ENCODE results near the gene ZNF618.
A peak's percentile ranks its signal among the peaks of the same experiment; 100 is the strongest.

ZNF618 gene

GRCh38 chr9:113863345-113863744, 12.8 kb upstream of the ZNF618 start:
- Histone ChIP-seq H3K4me3 (ENCODE audit: low read depth, low read length) (no peak overlapping the region), H3K9ac (ENCODE audit: low read length) (no peak overlapping the region), H3K27ac (ENCODE audit: low read depth, low read length) (no peak overlapping the region), H3K27me3 (ENCODE audit: control insufficient read depth, insufficient read depth, low read length) (no peaks in the 10 kb centered on the region), H3K9me3 (ENCODE audit: control insufficient read depth, insufficient read depth, low read depth, low read length) (no peaks in the 10 kb centered on the region), H3K36me3 (ENCODE audit: control insufficient read depth, insufficient read depth, low read length) (no peaks in the 10 kb centered on the region), H3K4me1 (ENCODE audit: control insufficient read depth, insufficient read depth, low read length) (peaks cover 5% of the 10 kb centered on the region)

- peaks cover 13% of the 10 kb centered on the region; the same call in 1 of the 2 replicates for H3K27me3 ChIP-seq (ENCODE audit: control insufficient read depth, insufficient read depth, low read length)
- peaks cover 4% of the 10 kb centered on the region for H3K4me1 ChIP-seq (ENCODE audit: control insufficient read depth, insufficient read depth, low read length)
- no peak overlapping the region for H3K4me3 ChIP-seq (ENCODE audit: low read depth, low read length)
- no peak overlapping the region for H3K27ac ChIP-seq (ENCODE audit: low read depth, low read length)
- no peak overlapping the region for H3K9ac ChIP-seq (ENCODE audit: low read length)
- H3K9me3 ChIP-seq (ENCODE audit: control insufficient read depth, insufficient read depth, low read depth, low read length): no peaks in the 10 kb centered on the region
- no peaks in the 10 kb centered on the region for H3K36me3 ChIP-seq (ENCODE audit: control insufficient read depth, insufficient read depth, low read length)
These were observed 7.6 kb upstream of the ZNF618 start for GRCh38 chr9:113868501-113868900.

GRCh38 chr9:113872485-113873143, 3.5 kb upstream of the ZNF618 start:
- no peak overlapping the region for H3K27ac ChIP-seq (ENCODE audit: low read depth, low read length)
- peaks cover 14% of the 10 kb centered on the region for H3K4me1 ChIP-seq (ENCODE audit: control insufficient read depth, insufficient read depth, low read length)
- H3K9me3 ChIP-seq (ENCODE audit: control insufficient read depth, insufficient read depth, low read depth, low read length): no peaks in the 10 kb centered on the region
- H3K4me3 ChIP-seq (ENCODE audit: low read depth, low read length): no peak overlapping the region
- H3K36me3 ChIP-seq (ENCODE audit: control insufficient read depth, insufficient read depth, low read length): no peaks in the 10 kb centered on the region
- no peak overlapping the region for H3K9ac ChIP-seq (ENCODE audit: low read length)
- H3K27me3 ChIP-seq (ENCODE audit: control insufficient read depth, insufficient read depth, low read length): peaks cover 13% of the 10 kb centered on the region; the same call in 1 of the 2 replicates

- peaks cover 17% of the 10 kb centered on the region for H3K4me1 ChIP-seq (ENCODE audit: control insufficient read depth, insufficient read depth, low read length)
- no peaks in the 10 kb centered on the region for H3K9me3 ChIP-seq (ENCODE audit: control insufficient read depth, insufficient read depth, low read depth, low read length)
- H3K36me3 ChIP-seq (ENCODE audit: control insufficient read depth, insufficient read depth, low read length): no peaks in the 10 kb centered on the region
- H3K9ac ChIP-seq (ENCODE audit: low read length): no peak overlapping the region
- no peak overlapping the region for H3K4me3 ChIP-seq (ENCODE audit: low read depth, low read length)
- H3K27ac ChIP-seq (ENCODE audit: low read depth, low read length): no peak overlapping the region
- peaks cover 13% of the 10 kb centered on the region; the same call in 1 of the 2 replicates for H3K27me3 ChIP-seq (ENCODE audit: control insufficient read depth, insufficient read depth, low read length)
These were observed 2.7 kb upstream of the ZNF618 start for GRCh38 chr9:113873446-113873845.

- Histone ChIP-seq H3K27ac (ENCODE audit: low read depth, low read length) (no peak overlapping the region), H3K4me1 (ENCODE audit: control insufficient read depth, insufficient read depth, low read length) (peaks cover 17% of the 10 kb centered on the region)
These were observed 2.2 kb upstream of the ZNF618 start for GRCh38 chr9:113873926-113874325.

GRCh38 chr9:113875459-113876150, 504 bp upstream of the ZNF618 start:
- Histone ChIP-seq H3K9me3 (ENCODE audit: control insufficient read depth, insufficient read depth, low read depth, low read length) (no peaks in the 10 kb centered on the region), H3K36me3 (ENCODE audit: control insufficient read depth, insufficient read depth, low read length) (no peaks in the 10 kb centered on the region), H3K4me1 (ENCODE audit: control insufficient read depth, insufficient read depth, low read length) (peaks cover 17% of the 10 kb centered on the region), H3K27me3 (ENCODE audit: control insufficient read depth, insufficient read depth, low read length) (peaks cover 6% of the 10 kb centered on the region; the same call in 1 of the 2 replicates), H3K4me3 (ENCODE audit: low read depth, low read length) (peak overlapping the region; percentile 43), H3K9ac (ENCODE audit: low read length) (no peak overlapping the region), H3K27ac (ENCODE audit: low read depth, low read length) (no peak overlapping the region)

More at GRCh38 chr9:113873926-113874325, 2.2 kb upstream of the ZNF618 start:
- H3K9me3 ChIP-seq (ENCODE audit: control insufficient read depth, insufficient read depth, low read depth, low read length): no peaks in the 10 kb centered on the region
- no peak overlapping the region for H3K4me3 ChIP-seq (ENCODE audit: low read depth, low read length)
- peaks cover 13% of the 10 kb centered on the region; the same call in 1 of the 2 replicates for H3K27me3 ChIP-seq (ENCODE audit: control insufficient read depth, insufficient read depth, low read length)
- H3K9ac ChIP-seq (ENCODE audit: low read length): no peak overlapping the region
- H3K36me3 ChIP-seq (ENCODE audit: control insufficient read depth, insufficient read depth, low read length): no peaks in the 10 kb centered on the region

GRCh38 chr9:113876993-113877368, 872 bp downstream of the ZNF618 start:
- H3K27ac ChIP-seq (ENCODE audit: low read depth, low read length): no peak overlapping the region; the same call in 1 of the 2 replicates
- no peaks in the 10 kb centered on the region for H3K36me3 ChIP-seq (ENCODE audit: control insufficient read depth, insufficient read depth, low read length)
- H3K27me3 ChIP-seq (ENCODE audit: control insufficient read depth, insufficient read depth, low read length): no peaks in the 10 kb centered on the region
- peak overlapping the region; percentile 37 for H3K9ac ChIP-seq (ENCODE audit: low read length)
- H3K9me3 ChIP-seq (ENCODE audit: control insufficient read depth, insufficient read depth, low read depth, low read length): no peaks in the 10 kb centered on the region
- H3K4me1 ChIP-seq (ENCODE audit: control insufficient read depth, insufficient read depth, low read length): peaks cover 17% of the 10 kb centered on the region
- peak overlapping the region; percentile 77 for H3K4me3 ChIP-seq (ENCODE audit: low read depth, low read length)

- no peaks in the 10 kb centered on the region for H3K9me3 ChIP-seq (ENCODE audit: control insufficient read depth, insufficient read depth, low read depth, low read length)
- peaks cover 8% of the 10 kb centered on the region for H3K4me1 ChIP-seq (ENCODE audit: control insufficient read depth, insufficient read depth, low read length)
- no peak overlapping the region for H3K4me3 ChIP-seq (ENCODE audit: low read depth, low read length)
- H3K27ac ChIP-seq (ENCODE audit: low read depth, low read length): no peak overlapping the region
- no peaks in the 10 kb centered on the region for H3K27me3 ChIP-seq (ENCODE audit: control insufficient read depth, insufficient read depth, low read length)
- H3K36me3 ChIP-seq (ENCODE audit: control insufficient read depth, insufficient read depth, low read length): no peaks in the 10 kb centered on the region
- H3K9ac ChIP-seq (ENCODE audit: low read length): no peak overlapping the region
These were observed 3.2 kb downstream of the ZNF618 start for GRCh38 chr9:113879318-113879717.

- Histone ChIP-seq H3K4me3 (ENCODE audit: low read depth, low read length) (no peak overlapping the region), H3K9me3 (ENCODE audit: control insufficient read depth, insufficient read depth, low read depth, low read length) (no peaks in the 10 kb centered on the region), H3K4me1 (ENCODE audit: control insufficient read depth, insufficient read depth, low read length) (peaks cover 8% of the 10 kb centered on the region), H3K27me3 (ENCODE audit: control insufficient read depth, insufficient read depth, low read length) (no peaks in the 10 kb centered on the region), H3K36me3 (ENCODE audit: control insufficient read depth, insufficient read depth, low read length) (no peaks in the 10 kb centered on the region), H3K9ac (ENCODE audit: low read length) (no peak overlapping the region), H3K27ac (ENCODE audit: low read depth, low read length) (no peak overlapping the region)
These were observed 3.8 kb downstream of the ZNF618 start for GRCh38 chr9:113879911-113880310.

- no peak overlapping the region for H3K4me3 ChIP-seq (ENCODE audit: low read depth, low read length)
- no peaks in the 10 kb centered on the region for H3K9me3 ChIP-seq (ENCODE audit: control insufficient read depth, insufficient read depth, low read depth, low read length)
- H3K4me1 ChIP-seq (ENCODE audit: control insufficient read depth, insufficient read depth, low read length): peaks cover 26% of the 10 kb centered on the region
- H3K27ac ChIP-seq (ENCODE audit: low read depth, low read length): no peak overlapping the region
- H3K27me3 ChIP-seq (ENCODE audit: control insufficient read depth, insufficient read depth, low read length): no peaks in the 10 kb centered on the region
- H3K36me3 ChIP-seq (ENCODE audit: control insufficient read depth, insufficient read depth, low read length): no peaks in the 10 kb centered on the region
- H3K9ac ChIP-seq (ENCODE audit: low read length): no peak overlapping the region
These were observed 6.1 kb downstream of the ZNF618 start for GRCh38 chr9:113882181-113882580.

GRCh38 chr9:113882636-113883164, 6.6 kb downstream of the ZNF618 start:
- H3K27ac ChIP-seq (ENCODE audit: low read depth, low read length): no peak overlapping the region
- no peak overlapping the region for H3K4me3 ChIP-seq (ENCODE audit: low read depth, low read length)
- H3K4me1 ChIP-seq (ENCODE audit: control insufficient read depth, insufficient read depth, low read length): peaks cover 24% of the 10 kb centered on the region
- H3K9me3 ChIP-seq (ENCODE audit: control insufficient read depth, insufficient read depth, low read depth, low read length): no peaks in the 10 kb centered on the region
- H3K36me3 ChIP-seq (ENCODE audit: control insufficient read depth, insufficient read depth, low read length): no peaks in the 10 kb centered on the region
- no peaks in the 10 kb centered on the region for H3K27me3 ChIP-seq (ENCODE audit: control insufficient read depth, insufficient read depth, low read length)
- no peak overlapping the region for H3K9ac ChIP-seq (ENCODE audit: low read length)
